SIG-M5 (cell line): ENCODE measurements around the gene CD79B.
"Not testable (repeated sequence)": the region's sequence is repeated elsewhere in the genome, so short reads cannot be mapped to it uniquely, and the experiment has no call there.

ENCODE experiments used
- DNase-seq: peaks from one replicate; lab custom pipeline; 2025; lab: John Stamatoyannopoulos, UW

CD79B gene

DNA sequence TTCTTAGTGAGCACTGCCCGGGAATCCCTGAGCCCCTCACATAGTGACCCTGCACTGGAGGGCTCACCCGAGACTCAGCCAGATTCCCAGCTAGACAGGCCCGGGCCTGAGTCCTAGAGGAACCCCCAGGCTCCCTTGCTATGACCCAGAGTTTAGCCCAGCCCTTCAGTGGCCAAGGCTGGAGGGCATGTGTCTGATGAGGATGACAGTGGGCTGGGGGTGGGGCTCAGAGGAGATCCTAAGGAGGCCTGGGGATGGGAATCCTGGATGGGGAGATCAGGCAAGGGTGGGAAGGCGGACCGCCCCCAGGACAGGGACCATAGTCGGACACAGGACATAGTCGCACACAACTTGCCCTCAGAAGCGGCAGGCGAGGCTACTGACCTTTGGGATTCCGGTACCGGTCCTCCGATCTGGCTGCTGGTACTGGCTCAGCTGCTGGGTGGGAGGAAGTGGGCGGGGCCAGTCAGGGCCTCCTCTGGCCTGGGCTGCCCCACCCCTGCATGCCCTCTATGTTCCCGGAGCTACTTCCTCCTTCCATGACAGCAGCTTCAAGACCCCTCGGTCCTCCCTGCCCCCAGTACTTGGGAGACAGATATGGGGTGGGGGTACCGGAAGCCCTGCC lies 1.1 kb downstream of the CD79B start:
- DNase-seq, result no peak

DNA sequence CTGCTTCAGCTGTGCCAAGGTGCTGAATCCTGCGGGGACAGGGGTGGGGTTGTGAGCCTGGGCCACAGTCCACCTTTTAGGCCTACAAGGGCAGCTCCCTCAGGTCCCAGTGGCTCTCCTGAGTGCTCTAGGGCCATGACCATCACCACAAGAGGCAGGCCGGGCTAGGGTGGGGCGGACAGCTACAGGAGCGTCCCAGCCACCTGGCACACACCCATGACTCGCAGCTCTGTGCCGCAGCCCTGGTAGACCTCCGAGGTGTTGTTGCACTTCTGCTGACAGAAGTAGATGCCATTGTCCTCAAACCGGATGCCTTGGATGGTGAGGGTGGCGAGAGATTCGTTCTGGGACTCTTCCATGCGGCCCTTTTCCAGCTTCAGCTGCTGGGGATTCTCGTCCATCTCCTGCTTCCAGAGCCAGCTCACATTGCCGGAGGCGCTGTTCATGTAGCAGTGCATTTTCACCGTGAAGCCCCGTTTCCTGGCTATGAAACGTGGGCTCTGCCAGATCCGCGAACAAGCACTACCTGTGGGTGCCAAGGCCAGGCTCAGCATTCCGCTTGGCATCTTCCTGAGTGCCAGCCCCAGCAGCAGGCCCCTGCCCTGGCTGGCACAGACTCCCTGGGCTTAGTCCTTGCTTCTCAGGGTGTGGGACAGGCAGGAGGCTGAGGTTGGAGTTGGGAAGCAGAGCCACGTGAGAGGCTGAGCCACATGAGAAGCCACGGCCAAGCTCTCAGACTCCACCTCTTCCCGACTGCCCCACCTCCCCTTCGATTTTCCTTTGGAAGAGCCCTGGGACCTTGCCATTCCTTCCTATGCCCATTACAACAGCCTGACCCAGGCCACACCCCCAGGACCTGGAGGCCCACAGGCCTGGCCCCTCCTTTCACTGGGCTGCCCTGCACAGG lies 2.0 kb downstream of the CD79B start:
- DNase-seq, result no peak

DNA sequence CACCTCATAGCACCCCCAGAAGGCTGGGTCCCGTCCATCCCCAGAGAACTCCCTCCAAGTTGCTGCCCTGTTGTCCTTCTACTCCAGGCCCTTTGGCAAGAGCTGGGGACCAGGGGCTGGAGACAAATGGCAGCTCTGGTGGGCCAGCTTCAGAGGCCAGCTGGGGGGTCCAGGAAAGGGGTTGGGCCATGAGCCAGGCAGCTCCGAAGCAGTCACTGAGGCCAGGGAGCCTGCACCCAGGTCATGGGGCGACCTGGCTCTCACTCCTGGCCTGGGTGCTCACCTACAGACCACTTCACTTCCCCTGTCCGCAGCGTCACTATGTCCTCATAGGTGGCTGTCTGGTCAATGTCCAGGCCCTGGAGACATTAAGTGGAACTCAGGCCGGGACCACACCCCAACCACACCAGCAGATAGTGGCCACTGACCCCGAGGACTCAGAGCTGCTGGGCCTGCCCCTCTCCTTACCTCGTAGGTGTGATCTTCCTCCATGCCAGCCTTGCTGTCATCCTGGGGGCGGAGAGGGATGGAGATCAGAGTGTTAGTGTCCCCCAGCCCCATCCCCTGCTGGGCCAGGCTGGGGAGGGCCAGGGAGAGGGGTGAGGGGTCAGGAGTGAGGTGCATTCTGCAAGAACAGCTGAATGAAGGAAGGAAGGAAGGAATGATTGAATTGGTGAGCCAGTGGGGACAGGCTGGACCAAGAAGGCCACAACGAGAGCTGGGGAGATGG lies 3.0 kb downstream of the CD79B start:
- no peak for DNase-seq

DNA sequence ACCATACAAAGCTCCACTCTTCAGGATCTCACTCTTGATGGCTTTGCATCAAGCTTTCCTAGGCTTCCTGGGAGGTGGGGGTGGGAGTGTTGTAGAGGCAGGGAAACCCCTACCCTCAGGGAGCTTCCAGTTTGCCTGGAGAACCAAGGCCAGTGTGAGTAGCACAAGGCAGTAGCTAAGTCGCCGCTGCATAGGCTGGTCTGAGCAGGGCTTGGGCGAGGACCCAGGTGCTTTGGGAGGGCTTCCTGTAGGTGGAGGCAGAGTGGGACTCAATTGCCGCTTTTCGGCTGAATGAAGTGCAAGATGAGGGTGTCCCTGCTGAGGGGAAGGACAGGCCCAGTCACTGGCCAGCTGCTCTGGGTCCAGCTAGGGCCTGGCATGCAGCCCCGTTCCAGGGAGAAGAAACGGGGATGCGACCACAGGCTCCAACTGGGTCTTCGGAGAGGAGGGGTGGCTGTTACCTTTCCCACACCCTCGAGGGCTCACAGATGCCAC lies 3.9 kb downstream of the CD79B start:
- DNase-seq, result no peak

DNA sequence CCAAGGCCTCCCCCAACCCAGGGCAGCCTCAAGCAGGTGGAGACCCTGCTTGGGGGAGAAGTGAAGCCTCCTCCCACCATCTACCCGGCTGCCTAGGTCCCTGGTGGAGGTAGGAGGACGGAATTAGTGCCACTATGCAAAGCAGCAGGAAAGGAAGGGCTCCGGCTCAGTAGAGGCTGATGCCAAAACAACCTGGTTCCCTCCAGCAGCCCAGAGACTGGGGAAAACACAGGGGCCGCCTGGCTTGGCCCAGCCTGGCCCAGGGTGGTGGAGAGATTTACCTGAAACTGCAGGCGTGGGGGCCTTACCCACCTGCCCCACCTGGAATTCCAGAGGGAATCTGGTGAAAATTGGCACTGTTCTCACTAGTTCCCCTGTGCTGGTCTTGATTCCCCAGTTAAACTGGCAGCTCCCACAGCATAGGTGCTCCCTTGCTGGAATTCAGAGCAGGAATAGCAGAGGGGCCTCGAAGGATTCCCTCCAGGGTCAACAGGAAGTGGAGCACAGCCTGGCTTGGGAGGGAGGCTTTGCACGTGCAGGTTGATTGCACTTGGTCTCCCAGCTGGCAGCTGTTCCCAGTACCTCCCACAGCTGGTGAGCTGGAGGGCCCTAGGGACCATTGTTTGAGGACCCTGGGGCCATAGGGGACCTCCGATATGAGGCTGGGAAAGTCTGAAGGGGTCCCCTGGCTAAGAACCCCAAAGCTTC lies 4.5 kb downstream of the CD79B start:
- DNase-seq, result no peak

DNA sequence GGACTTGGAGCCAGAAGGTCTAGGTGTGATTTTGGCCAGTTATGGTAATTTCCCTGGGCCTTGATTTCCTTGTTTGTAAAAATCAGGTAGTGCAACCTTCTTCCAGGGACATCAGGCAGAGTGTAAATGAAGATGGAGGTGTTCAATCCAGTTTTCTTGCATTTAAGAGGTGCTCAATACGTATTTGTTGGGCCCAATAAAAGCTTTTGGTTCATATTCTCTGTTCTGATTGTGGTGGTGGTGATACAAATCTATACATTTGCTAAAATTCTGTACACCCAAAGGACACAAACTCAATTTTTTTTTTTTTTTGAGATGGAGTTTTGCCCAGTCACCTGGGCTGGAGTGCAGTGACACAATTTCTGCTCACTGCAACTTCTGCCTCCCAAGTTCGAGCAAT lies 6.0 kb downstream of the CD79B start:
- no peak for DNase-seq

DNA sequence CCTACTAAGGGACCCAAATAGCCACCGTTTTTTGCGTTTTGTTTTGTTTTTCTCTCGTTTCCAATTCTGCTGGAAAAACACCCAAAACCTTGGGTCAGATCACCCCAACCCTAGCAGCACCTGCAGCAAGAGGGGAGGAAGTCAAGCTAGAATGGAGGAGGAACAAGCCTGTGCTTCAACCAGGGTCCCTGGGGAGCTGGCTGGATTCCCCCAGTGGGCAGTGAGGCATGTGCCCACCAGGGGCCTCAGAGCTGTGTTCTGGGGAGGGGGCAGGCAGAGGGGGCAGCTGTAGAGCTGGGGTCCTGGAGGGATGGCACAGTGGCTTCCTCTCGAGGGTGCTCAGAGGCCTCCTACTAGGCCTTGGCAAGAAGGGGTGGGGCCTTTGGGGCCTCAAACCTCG lies 6.5 kb downstream of the CD79B start:
- no peak for DNase-seq

DNA sequence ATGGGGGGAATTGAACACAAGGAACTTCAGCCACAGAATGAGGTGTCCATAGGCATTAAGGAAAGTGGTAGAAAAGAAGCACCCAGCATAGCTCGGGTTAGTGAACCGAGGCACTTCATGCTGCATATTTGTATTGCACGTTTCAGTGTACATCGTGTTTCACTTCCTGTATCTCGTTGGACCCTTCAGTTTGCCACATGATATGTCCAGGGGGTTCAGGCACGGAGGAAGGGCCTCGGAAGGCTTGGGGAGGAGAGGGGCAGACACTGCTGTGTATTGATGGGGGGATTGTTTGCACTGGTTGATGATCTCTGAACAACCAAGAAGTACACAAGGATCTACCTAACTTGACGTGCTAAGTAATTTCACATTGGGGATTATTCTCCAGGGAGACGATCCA lies 9.7 kb downstream of the CD79B start:
- not testable (repeated sequence) for DNase-seq

DNA sequence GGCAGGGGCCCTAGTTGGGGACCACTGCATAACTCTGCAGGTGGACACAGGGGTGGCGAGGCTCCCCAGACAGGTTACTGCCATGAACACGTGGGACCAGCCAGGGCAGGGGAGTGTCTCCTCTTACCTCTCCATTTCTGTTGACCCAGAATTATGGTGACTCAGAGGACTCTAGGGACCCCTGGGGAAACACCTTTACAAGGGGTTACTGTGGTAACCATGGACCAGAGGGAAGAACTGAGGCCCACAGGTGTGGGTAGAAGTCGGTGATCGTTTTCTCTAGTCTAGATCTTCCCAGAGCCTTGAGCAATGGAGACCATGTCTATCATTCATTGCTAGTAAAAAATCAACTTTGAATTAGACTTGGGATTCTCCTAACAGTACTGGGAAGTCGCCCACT lies 11.4 kb downstream of the CD79B start:
- DNase-seq, result not testable (repeated sequence)

DNA sequence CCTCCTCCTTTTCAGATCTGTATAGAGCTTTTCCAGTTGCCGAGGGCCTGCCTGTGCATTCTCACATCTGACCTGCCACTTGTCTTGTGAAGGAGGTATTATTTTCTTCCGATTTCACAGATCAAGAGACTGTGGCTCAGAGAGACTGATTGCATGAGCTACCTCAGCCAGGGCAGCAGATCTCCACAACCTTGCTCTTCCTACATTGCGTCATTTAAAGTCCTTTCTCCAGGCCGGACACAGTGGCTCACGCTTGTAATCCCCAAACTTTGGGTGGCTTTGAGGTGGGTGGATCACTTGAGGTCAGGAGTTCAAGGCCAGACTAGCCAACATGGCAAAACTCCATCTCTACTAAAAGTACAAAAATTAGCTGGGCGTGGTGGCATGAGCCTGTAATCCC lies 12.1 kb downstream of the CD79B start:
- not testable (repeated sequence) for DNase-seq

DNA sequence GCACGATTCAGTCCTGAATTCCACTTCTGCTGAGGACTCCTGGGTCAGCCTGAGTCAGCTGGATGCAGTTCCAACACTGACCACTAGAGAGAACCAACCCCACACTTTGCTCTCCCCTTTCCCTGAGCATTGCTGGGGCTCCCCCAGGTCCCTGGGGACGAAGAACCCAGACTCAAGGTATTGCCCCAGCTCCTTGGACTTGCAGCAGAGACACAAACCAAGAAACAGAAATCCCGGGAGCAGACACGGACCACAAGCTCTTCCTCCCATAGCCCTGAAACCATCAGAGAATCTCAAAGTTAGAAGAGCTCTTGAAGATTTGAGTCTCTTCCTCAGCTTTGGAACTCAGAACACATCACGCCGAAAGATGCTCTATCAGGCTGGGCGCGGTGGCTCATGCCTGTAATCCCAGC lies 12.8 kb downstream of the CD79B start:
- DNase-seq, result no peak

DNA sequence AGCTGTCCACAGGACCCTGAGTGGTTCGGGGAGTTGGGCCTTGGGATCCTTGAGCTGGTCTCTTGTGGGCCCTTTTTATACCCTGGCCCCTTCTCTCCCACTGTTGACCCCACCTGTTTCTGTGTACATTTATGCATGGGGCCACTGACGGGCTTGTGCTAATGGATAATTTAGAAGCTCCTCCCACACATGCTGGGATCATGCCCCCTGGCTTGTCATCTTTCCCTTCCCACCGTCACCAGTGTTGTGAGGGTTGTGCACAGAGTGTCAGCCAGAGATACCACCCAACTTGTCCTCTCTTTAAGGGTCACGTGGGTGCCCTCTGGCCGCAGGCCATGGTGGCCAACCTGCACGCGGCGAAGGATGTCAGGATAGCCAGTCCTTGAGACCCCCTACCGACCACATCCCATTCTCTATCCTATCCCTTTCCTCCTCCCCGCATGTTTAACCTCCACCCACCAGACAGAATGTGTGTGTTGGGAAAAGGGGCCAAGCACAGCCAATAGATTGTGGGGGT lies 13.3 kb downstream of the CD79B start, which contains the start of gene GH1:
TSS of gene GH1 (minus strand) at position 51 of the 517 bp plus-strand sequence. CDS start 63 bp downstream, outside the sequence.
- DNase-seq, result not testable (repeated sequence)

DNA sequence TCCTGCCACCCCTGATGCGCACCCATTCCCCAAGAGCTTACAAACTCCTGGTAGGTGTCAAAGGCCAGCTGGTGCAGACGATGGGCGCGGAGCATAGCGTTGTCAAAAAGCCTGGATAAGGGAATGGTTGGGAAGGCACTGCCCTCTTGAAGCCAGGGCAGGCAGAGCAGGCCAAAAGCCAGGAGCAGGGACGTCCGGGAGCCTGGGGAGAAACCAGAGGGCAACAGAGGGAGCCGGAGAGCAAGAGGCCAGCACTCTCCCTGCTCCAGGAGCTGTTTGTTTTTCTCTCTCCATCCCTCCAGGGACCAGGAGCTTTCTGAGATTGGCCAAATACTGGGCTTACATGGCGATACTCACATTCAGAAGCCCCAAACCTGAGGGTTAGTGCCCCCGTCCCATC lies 13.8 kb downstream of the CD79B start:
- no peak for DNase-seq

DNA sequence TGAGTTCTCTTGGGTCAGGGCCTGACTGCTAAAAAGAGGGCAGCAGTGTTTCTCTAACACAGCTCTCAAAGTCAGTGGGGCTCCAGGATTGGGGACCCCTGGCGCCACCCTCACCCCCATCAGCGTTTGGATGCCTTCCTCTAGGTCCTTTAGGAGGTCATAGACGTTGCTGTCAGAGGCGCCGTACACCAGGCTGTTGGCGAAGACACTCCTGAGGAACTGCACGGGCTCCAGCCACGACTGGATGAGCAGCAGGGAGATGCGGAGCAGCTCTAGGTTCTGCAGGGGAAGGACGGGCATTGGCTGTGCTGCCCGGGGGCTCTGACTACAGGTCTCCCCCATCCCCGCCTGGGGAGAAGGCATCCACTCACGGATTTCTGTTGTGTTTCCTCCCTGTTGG lies 14.5 kb downstream of the CD79B start:
- no peak for DNase-seq

DNA sequence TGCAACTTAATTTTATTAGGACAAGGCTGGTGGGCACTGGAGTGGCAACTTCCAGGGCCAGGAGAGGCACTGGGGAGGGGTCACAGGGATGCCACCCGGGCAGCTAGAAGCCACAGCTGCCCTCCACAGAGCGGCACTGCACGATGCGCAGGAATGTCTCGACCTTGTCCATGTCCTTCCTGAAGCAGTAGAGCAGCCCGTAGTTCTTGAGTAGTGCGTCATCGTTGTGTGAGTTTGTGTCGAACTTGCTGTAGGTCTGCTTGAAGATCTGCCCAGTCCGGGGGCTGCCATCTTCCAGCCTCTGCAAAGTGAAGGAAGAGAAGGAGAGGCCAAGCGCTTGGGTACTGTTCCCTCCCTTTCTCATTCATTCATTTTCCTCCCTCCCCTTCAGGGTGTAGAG lies 14.9 kb downstream of the CD79B start:
- DNase-seq, result not testable (repeated sequence)

DNA sequence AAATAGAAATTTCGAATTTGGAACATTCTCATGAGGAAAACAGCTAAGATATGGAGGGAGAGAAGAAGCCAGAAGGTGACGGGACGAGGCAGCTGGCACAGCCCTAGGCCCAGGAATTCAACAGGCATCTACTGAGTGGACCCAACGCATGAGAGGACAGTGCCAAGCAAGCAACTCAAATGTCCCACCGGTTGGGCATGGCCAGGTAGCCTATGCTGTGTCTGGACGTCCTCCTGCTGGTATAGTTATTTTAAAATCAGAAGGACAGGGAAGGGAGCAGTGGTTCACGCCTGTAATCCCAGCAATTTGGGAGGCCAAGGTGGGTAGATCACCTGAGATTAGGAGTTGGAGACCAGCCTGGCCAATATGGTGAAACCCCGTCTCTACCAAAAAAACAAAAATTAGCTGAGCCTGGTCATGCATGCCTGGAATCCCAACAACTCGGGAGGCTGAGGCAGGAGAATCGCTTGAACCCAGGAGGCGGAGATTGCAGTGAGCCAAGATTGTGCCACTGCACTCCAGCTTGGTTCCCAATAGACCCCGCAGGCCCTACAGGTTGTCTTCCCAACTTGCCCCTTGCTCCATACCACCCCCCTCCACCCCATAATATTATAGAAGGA lies 15.5 kb downstream of the CD79B start:
- DNase-seq, result no peak

DNA sequence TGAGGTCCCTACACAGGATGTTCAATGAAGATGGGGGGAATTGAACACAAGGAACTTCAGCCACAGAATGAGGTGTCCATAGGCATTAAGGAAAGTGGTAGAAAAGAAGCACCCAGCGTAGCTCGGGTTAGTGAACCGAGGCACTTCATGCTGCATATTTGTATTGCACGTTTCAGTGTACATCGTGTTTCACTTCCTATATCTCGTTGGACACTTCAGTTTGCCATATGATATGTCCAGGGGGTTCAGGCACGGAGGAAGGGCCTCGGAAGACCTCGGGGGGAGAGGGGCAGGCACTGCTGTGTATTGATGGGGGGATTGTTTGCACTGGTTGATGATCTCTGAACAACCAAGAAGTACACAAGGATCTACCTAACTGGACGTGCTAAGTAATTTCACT lies 16.4 kb downstream of the CD79B start:
- not testable (repeated sequence) for DNase-seq

DNA sequence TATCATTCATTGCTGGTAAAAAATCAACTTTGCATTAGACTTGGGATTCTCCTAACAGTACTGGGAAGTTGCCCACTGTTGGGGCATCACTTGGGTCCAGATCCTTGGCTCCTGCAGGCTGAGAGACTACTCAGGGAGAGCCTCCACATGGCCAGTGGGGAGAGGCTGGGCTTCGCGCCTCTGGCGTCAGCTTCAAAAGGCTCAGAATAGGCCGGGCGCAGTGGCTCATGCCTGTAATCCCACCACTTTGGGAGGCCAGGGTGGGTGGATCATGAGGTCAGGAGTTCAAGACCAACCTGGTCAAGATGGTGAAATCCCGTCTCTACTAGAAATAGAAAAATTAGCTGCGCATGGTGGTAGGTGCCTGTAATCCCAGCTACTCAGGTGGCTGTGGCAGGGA lies 17.7 kb downstream of the CD79B start:
- DNase-seq, result no peak

DNA sequence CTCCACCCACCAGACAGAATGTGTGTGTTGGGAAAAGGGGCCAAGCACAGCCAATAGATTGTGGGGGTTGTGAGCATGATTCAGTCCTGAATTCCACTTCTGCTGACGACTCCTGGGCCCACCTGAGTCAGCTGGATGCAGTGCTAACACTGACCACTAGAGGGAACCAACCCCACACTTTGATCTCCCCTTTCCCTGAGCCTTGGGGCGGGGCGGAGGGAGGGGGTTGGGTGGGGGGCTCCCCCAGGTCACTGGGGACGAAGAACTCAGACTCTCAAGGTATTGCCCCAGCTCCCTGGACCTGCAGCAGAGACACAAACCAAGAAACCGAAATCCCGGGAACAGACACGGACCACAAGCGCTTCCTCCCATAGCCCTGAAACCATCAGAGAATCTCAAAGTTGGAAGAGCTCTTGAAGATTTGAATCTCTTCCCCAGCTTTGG lies 20.5 kb downstream of the CD79B start:
- DNase-seq, result no peak

DNA sequence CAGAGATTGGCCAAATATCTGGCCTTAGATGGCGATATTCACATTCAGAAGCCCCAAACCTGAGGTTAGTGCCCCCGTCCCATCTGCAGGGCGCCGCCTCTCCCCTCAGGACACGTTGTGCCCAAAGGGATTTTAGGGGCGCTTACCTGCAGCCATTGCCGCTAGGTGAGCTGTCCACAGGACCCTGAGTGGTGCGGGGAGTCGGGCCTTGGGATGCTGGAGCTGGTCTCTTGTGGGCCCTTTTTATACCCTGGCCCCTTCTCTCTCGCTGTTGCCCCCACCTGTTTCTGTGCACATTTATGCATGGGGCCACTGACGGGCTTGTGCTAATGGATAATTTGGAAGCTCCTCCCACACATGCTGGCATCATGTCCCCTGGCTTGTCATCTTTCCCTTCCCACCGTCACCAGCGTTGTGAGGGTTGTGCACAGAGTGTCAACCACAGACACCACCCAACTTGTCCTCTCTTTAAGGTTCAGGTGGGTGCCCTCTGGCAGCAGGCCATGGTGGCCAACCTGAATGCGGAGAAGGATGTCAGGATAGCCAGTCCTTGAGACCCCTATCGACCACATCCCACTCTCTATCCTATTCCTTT lies 21.0 kb downstream of the CD79B start, which contains the start of gene CSHL1:
TSS of gene CSHL1 (minus strand) at position 218 of the 595 bp plus-strand sequence. CDS start at position 156, 62 bp downstream.
- DNase-seq, result no peak

DNA sequence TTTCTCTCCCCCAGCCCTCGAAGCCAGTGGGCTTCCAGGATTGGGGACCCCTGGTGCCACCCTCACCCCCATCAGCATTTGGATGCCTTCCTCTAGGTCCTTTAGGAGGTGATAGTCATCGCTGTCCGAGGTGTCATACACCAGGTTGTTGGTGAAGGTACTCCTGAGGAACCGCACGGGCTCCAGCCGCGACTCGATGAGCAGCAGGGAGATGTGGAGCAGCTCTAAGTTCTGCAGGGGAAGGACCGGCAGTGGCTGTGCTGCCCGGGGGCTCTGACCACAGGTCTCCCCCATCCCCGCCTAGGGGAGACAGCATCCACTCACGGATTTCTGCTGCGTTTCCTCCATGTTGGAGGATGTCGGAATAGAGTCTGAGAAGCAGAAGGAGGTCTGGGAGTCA lies 22.0 kb downstream of the CD79B start:
- no peak for DNase-seq
